Vagina (tissue), 2 donors: ENCODE measurements around the gene PCIF1. TPM values are rescaled to one million over a fixed set of nuclear protein-coding genes. Genes with fewer than 3 reads are reported as not detected.

Experiments used
- DNase-seq, 2 donors: peaks; one replicate each; pipeline ENCODE4 v3.0.0-alpha.2; 2017; ENCODE audit errors: extremely low spot score in 2 of 2
- H3K27ac ChIP-seq: fragments of 200-600 bp; sonication (generic); one replicate; pipeline ENCODE4 v1.5.1; 2019
- H3K27me3 ChIP-seq: fragments of 200-600 bp; sonication (generic); one replicate; pipeline ENCODE4 v1.5.1; 2019
- H3K36me3 ChIP-seq, 2 donors: fragments of 200-600 bp; sonication (generic); one replicate each; pipeline ENCODE4 v1.5.1; 2017 to 2019
- H3K4me1 ChIP-seq: fragments of 200-600 bp; sonication (generic); one replicate; pipeline ENCODE4 v1.5.1; 2019
- H3K4me3 ChIP-seq, 2 donors: fragments of 200-600 bp; sonication (generic); 1 replicate in 1 of 2; 2 replicates in 1 of 2; pipeline ENCODE4 v1.5.1; 2016 to 2019
- H3K9me3 ChIP-seq: fragments of 200-600 bp; sonication (generic); one replicate; pipeline ENCODE4 v1.5.1; 2019
- POLR2A ChIP-seq, 2 donors: fragments of 450-650 bp; IDR thresholded peaks; one replicate each; pipeline ENCODE4 v1.6.1; 2017; ENCODE audit warnings: antibody characterized with exemption in 2 of 2, mild to moderate bottlenecking in 2 of 2, moderate library complexity in 2 of 2
- POLR2AphosphoS5 ChIP-seq, 2 donors: sonication (generic); formaldehyde crosslinking; IDR thresholded peaks; one replicate each; pipeline ENCODE4 v1.9.0; 2017; ENCODE audit warnings: antibody characterized with exemption in 2 of 2, mild to moderate bottlenecking in 2 of 2, low read depth in 1 of 2; ENCODE audit not compliant: insufficient read depth in 1 of 2
- intact Hi-C: fragments of 100-400 bp; cut with DNase I; formaldehyde crosslinking; loops from one replicate; pipeline ENCODE4 v1.15.1; 2023
- total RNA-seq: library from RNA; depleted of rRNA; stranded (reverse); fragments of >200 nt; gene quantifications from one replicate; pipeline ENCODE4 v1.2.3, GENCODE V29; 2016
- TF ChIP-seq, protein P1 (sequence below), 3 experiments: fragments of 450-650 bp in 2 of 3; fragments of 200-600 bp in 1 of 3; sonication (generic) in 1 of 3; IDR thresholded peaks; one replicate each; pipeline ENCODE4 v1.5.1; 2017 to 2019; ENCODE audit warnings: antibody characterized with exemption in 3 of 3, mild to moderate bottlenecking in 2 of 3, moderate library complexity in 2 of 3

The PCIF1 gene
- total RNA-seq, 1 donor from 2014 or later, result 36.6 TPM

DNA sequence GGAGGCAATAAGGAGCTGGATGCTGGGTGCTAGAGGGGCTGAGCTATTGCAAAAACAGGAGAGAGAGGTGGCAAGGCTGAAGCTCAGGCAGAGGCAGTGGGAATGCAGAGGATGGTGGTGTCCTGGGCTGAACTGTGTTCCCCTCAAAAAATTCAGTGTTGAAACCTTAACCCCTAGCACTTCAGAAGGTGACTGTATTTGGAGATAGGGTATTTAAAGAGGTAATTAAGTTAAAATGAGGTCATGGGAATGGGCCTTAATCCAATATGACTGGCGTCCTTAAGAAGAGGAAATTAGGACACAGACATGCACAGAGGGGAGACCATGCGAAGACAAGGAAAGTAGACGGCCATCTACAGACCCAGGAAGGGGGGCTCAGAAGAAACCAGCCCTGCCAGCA is 62.7 kb downstream of the PCIF1 start:
- H3K4me3 ChIP-seq, result no peak overlapping the region
- H3K27me3 ChIP-seq, result no peaks in the 10 kb centered on the region
- no peak for TF ChIP-seq POLR2AphosphoS5 (IDR thresholded peaks at IDR 0.05; ENCODE audit: insufficient read depth in 1 of 2, low read depth in 1 of 2)
- TF ChIP-seq, protein P1, sequence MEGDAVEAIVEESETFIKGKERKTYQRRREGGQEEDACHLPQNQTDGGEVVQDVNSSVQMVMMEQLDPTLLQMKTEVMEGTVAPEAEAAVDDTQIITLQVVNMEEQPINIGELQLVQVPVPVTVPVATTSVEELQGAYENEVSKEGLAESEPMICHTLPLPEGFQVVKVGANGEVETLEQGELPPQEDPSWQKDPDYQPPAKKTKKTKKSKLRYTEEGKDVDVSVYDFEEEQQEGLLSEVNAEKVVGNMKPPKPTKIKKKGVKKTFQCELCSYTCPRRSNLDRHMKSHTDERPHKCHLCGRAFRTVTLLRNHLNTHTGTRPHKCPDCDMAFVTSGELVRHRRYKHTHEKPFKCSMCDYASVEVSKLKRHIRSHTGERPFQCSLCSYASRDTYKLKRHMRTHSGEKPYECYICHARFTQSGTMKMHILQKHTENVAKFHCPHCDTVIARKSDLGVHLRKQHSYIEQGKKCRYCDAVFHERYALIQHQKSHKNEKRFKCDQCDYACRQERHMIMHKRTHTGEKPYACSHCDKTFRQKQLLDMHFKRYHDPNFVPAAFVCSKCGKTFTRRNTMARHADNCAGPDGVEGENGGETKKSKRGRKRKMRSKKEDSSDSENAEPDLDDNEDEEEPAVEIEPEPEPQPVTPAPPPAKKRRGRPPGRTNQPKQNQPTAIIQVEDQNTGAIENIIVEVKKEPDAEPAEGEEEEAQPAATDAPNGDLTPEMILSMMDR (IDR thresholded peaks at IDR 0.05), result no peak
- TF ChIP-seq POLR2A (IDR thresholded peaks at IDR 0.05), result no peak
- no peaks in the 10 kb centered on the region for H3K9me3 ChIP-seq
- intact Hi-C loops, result no loop called here
- H3K4me1 ChIP-seq, result no peaks in the 10 kb centered on the region
- no peak for DNase-seq
- H3K36me3 ChIP-seq, result no peaks in the 10 kb centered on the region
- no peak overlapping the region for H3K27ac ChIP-seq

Other genes with a start within 250 kb of the PCIF1 start
- gene WFDC13, start 232.6 kb upstream of the PCIF1 start, total RNA-seq, result not detected
- not detected for gene WFDC10B, start 229.7 kb upstream of the PCIF1 start, total RNA-seq
- gene SPINT4, start 212.3 kb upstream of the PCIF1 start, total RNA-seq, result not detected
- gene WFDC3, start 142.8 kb upstream of the PCIF1 start, total RNA-seq, result not detected
- 33.6 TPM for gene DNTTIP1, start 142.7 kb upstream of the PCIF1 start, total RNA-seq
- gene UBE2C, start 122.0 kb upstream of the PCIF1 start, total RNA-seq, result 7.6 TPM
- gene TNNC2, start 107.4 kb upstream of the PCIF1 start, total RNA-seq, result not detected
- gene SNX21, start 100.9 kb upstream of the PCIF1 start, total RNA-seq, result 145 TPM
- gene ACOT8, start 77.3 kb upstream of the PCIF1 start, total RNA-seq, result 50.6 TPM
- gene ZSWIM3, start 77.1 kb upstream of the PCIF1 start, total RNA-seq, result 2.9 TPM
- gene ZSWIM1, start 53.5 kb upstream of the PCIF1 start, total RNA-seq, result 4.2 TPM
- 7.1 TPM for gene SPATA25, start 47.1 kb upstream of the PCIF1 start, total RNA-seq
- 15.2 TPM for gene NEURL2, start 43.5 kb upstream of the PCIF1 start, total RNA-seq
- 114 TPM for gene CTSA, start 43.3 kb upstream of the PCIF1 start, total RNA-seq
- 292 TPM for gene PLTP, start 22.5 kb upstream of the PCIF1 start, total RNA-seq
- gene ZNF335, start 37.5 kb downstream of the PCIF1 start, total RNA-seq, result 24.1 TPM
- gene MMP9, start 74.2 kb downstream of the PCIF1 start, total RNA-seq, result 1.7 TPM
- not detected for gene SLC12A5, start 94.5 kb downstream of the PCIF1 start, total RNA-seq
- 33.9 TPM for gene NCOA5, start 155.3 kb downstream of the PCIF1 start, total RNA-seq
- 24.6 TPM for gene CD40, start 183.6 kb downstream of the PCIF1 start, total RNA-seq